AG09319 (cell line): Measurements from ENCODE around the gene RNGTT.
"Not testable (repeated sequence)": the region's sequence is repeated elsewhere in the genome, so short reads cannot be mapped to it uniquely, and the experiment has no call there.

Source experiments
- DNase-seq: peaks from one replicate; pipeline ENCODE4 v3.0.0-alpha.2; 2010; ENCODE audit warnings: low read depth; ENCODE audit errors: extremely low read depth
- TF ChIP-seq, protein P1 (sequence below): IDR thresholded peaks from 2 replicates; pipeline ENCODE4 v1.5.1; 2011; ENCODE audit warnings: low read depth, mild to moderate bottlenecking, inconsistent platforms, low read length, moderate library complexity

The RNGTT gene

DNA sequence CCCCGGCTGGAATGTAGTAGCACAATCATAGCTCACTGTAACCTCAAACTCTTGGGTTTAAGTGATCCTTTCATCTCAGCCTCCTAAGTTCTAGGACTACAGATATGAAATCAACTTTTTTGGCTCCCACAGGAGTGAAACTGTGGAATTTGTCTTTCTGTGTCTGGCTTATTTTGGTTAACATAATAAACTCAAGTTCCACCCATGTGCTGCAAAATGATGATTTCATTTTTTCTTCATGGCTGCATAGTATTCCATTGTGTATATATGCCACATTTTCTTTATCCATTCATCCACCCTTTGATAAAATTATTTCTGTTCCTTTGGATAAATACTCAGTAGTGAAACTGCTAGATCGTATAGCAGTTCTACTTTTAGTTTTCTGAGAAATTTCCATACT, 29.9 kb downstream of the RNGTT start:
- TF ChIP-seq, protein P1, sequence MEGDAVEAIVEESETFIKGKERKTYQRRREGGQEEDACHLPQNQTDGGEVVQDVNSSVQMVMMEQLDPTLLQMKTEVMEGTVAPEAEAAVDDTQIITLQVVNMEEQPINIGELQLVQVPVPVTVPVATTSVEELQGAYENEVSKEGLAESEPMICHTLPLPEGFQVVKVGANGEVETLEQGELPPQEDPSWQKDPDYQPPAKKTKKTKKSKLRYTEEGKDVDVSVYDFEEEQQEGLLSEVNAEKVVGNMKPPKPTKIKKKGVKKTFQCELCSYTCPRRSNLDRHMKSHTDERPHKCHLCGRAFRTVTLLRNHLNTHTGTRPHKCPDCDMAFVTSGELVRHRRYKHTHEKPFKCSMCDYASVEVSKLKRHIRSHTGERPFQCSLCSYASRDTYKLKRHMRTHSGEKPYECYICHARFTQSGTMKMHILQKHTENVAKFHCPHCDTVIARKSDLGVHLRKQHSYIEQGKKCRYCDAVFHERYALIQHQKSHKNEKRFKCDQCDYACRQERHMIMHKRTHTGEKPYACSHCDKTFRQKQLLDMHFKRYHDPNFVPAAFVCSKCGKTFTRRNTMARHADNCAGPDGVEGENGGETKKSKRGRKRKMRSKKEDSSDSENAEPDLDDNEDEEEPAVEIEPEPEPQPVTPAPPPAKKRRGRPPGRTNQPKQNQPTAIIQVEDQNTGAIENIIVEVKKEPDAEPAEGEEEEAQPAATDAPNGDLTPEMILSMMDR = no peak
- no peak for DNase-seq

DNA sequence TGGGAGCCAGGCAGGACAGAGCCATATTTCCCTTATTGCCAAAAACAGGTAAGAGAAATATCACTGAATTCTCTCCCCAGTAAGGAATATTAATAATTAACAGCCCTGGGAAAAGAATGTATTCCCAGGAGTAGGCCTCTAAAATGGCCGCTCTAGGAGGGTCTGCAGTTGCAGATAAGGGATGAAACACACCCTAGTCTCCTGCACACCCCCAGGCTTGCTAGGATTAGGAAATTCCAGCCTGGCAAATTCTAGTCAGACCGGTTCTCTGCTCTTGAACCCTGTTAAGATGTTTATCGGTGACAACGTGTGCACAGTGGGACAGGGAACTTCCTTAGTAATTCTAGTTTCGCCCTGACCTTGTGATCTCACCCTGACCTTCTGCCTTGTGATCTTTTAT, 31.4 kb downstream of the RNGTT start:
- DNase-seq = not testable (repeated sequence)

DNA sequence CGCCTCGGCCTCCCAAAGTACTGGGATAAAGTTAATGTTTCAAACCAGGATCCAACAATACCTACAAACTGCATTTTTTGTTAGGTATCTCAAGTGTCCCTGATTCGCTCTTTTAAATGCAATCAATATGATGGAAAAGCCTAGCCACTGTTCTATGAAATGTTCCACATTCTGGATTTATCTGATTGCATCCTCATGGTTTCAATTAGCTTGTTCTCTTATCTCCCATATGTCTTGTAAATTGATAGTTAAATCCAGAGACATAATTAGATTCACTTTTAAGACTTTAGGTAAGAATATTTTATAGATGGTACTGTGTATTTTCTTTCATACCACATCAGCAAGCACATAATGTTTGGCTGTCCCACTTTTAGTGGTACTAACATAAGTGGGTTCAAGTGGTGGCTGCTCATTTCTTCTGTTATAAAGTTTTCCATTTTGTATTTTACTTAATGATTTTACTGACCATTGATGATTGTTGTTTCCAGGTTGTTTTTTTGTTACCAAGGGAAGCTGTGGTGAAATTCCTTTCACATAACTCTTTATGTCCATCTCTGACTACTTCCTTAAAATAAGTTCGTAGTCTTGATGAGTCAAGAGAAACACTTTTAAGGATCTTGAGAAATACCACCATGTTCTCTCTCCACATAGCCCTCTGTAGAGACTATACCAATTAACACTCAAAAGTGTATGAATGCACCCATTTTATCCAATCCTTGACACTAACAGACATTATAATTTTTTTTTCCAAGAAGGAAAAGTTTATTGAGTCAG, 40.5 kb downstream of the RNGTT start:
- TF ChIP-seq, protein P1 = no peak
- no peak for DNase-seq

DNA sequence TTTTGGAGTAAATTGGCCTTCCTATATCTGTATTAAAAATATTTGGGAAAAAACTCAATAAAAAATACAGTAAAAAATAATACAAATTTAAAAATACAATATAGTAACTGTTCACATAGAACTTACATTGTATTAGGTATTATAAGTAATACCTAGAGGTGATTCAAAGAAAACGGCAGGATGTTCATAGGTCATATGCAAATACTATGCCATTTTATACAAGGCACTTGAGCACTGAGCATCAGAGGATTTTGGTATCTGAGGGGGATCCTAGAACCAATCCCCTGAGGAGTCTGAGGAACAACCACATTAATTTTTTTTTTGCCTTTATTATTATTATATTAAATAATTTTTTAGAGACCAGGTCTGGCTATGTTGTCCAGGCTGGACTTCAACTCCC, 41.7 kb downstream of the RNGTT start:
- no peak for DNase-seq
- TF ChIP-seq, protein P1 = no peak

DNA sequence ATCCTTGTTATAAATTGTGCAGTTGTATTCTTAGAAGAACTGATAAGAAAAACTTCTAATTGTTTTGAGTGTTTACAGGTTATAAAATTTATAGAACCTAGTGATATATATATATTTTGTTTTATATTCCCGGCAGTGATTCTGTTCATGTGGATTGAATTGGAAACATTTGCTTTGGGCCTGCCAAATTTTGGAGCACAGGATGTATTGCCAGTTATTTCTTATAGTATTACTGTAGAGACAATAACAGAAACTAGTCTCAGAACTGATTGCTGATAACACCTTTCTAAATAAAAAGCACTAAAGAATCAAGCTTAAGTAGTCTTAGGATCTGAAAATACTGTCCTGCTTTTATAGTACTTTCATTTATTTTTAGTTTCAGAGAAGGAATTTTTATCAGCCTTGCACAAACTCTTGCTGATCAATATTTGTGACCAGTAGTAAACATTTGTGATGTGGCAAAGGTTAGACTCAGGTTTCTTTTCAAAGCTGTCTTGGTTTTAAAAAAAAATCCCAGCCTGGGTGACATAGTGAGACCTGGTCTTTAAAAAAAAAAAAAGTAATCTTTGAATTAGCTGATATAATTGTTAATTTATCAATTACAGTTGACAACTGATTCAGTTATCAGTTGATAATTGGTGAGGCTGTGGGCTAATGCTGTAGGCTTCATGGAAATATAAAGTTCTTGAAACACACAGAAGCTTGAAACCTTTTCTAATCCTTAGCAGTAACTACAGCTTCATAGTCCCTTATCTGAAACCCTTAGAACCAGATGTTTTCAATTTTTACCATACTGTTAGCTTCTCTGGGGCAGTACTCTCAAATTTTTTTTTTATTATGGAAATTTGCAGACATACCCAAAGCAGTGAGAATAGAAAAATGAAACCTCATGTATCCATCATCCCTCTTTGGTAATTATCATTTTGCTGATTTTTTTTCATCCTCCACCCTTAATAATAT, 42.4 kb downstream of the RNGTT start:
- no peak for DNase-seq
- TF ChIP-seq, protein P1 = no peak

DNA sequence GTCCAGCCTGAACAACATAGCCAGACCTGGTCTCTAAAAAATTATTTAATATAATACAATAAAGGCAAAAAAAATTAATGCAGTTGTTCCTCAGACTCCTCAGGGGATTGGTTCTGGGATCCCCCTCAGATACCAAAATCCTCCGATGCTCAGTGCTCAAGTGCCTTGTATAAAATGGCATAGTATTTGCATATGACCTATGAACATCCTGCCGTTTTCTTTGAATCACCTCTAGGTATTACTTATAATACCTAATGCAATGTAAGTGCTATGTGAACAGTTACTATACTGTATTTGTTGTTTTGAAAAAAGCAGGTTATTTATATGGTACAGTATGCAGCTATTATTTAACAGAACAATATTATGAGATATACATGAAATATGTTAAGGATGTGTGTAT, 43.3 kb downstream of the RNGTT start:
- TF ChIP-seq, protein P1 = no peak
- no peak for DNase-seq

DNA sequence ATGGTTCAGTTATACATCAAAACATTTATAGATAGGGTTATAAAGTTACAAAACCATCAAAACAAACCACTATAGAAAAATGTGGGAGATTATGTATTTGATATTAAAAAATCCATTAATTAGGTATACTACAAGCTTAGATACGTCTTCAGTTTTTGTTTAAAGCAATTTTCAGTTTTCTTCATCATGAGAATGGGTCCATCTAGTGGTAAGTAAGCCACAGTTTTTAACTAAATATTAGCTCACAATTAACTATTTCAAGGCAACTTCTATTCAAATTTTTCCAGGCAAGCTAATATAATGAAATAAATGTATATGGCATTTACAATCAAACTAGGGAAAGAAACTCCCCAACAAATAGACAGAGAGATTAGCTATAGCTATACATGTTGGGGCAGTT, 44.4 kb downstream of the RNGTT start:
- TF ChIP-seq, protein P1 = peak; percentile 13; the same call in 1 of the 2 replicates
- no peak for DNase-seq
